IMR-90 (cell line): ENCODE results near the gene PCSK5. TPM values are rescaled to one million over a fixed set of nuclear protein-coding genes. Genes with fewer than 3 reads are reported as not detected.

Source experiments
- ATAC-seq: fragments of 200-7000 bp; cut with Tn5 transposase; 2 replicates; pipeline ENCODE4 v1.9.1; 2020; ENCODE audit warnings: low read depth, mild to moderate bottlenecking, moderate library complexity
- BruUV-seq: library from RNA; stranded (reverse); fragments of 400-500 nt; replicated peaks from 2 replicates; lab custom pipeline; 2021; lab: Mats Ljungman, UMichigan
- CTCF ChIA-PET: fragments of 300-600 bp; formaldehyde crosslinking; extraction: SDS; loops from one replicate; lab custom pipeline; 2021; ENCODE audit warnings: antibody characterized with exemption; lab: Yijun Ruan, JAX
- POLR2A ChIA-PET: fragments of 300-600 bp; sonication (Branson Sonifier 250); formaldehyde crosslinking; loops from one replicate; lab custom pipeline; 2022; ENCODE audit warnings: antibody characterized with exemption; ENCODE audit not compliant: unreplicated experiment; lab: Charles Lee
- DNase-seq: peaks from one replicate; pipeline ENCODE4 v3.0.0; 2013
- H2AFZ ChIP-seq: replicated peaks from 2 replicates; pipeline ENCODE3; 2013; ENCODE audit warnings: low read length, mild to moderate bottlenecking; ENCODE audit not compliant: poor library complexity
- H2AK5ac ChIP-seq: 2 replicates; pipeline ENCODE4 v1.6.1; 2013; ENCODE audit warnings: low read depth, low read length, inconsistent platforms
- H2AK9ac ChIP-seq: replicated peaks from 2 replicates; pipeline ENCODE3; 2013; ENCODE audit warnings: mild to moderate bottlenecking, low read depth, low read length, moderate library complexity; ENCODE audit not compliant: poor library complexity
- H2BK120ac ChIP-seq: 2 replicates; pipeline ENCODE4 v1.6.1; 2013; ENCODE audit warnings: low read depth, low read length, inconsistent platforms
- H2BK15ac ChIP-seq: 3 replicates; pipeline ENCODE4 v1.6.1; 2013; ENCODE audit warnings: low read depth, low read length, inconsistent platforms
- H2BK20ac ChIP-seq: 2 replicates; pipeline ENCODE4 v1.6.1; 2013; ENCODE audit warnings: low read depth, mild to moderate bottlenecking, inconsistent platforms, low read length, moderate library complexity
- H2BK5ac ChIP-seq: 2 replicates; pipeline ENCODE4 v1.6.1; 2013; ENCODE audit warnings: mild to moderate bottlenecking, low read depth, low read length, inconsistent platforms; ENCODE audit not compliant: poor library complexity, severe bottlenecking
- H3K14ac ChIP-seq: replicated peaks from 2 replicates; pipeline ENCODE4 v1.6.1; 2013; ENCODE audit warnings: low read depth, low read length, inconsistent platforms
- H3K18ac ChIP-seq: 2 replicates; pipeline ENCODE4 v1.6.1; 2013; ENCODE audit warnings: low read depth, low read length, control low read depth
- H3K23ac ChIP-seq: 2 replicates; pipeline ENCODE4 v1.6.1; 2013; ENCODE audit warnings: low read depth, low read length, inconsistent platforms
- H3K27ac ChIP-seq: 2 replicates; pipeline ENCODE4 v1.5.1; 2013; ENCODE audit warnings: mild to moderate bottlenecking, control low read depth, low read length; ENCODE audit not compliant: insufficient read depth
- H3K27me3 ChIP-seq: 2 replicates; pipeline ENCODE4 v1.6.1; 2013; ENCODE audit warnings: low read length; ENCODE audit not compliant: control insufficient read depth, insufficient read depth
- H3K36me3 ChIP-seq: 2 replicates; pipeline ENCODE4 v1.6.1; 2013; ENCODE audit warnings: low read length, mixed read lengths; ENCODE audit not compliant: control insufficient read depth, insufficient read depth
- H3K4ac ChIP-seq: 2 replicates; pipeline ENCODE4 v1.6.1; 2013; ENCODE audit warnings: low read depth, low read length, inconsistent platforms
- H3K4me1 ChIP-seq: 2 replicates; pipeline ENCODE4 v1.6.1; 2013; ENCODE audit warnings: low read length, mixed read lengths; ENCODE audit not compliant: control insufficient read depth, insufficient read depth
- H3K4me2 ChIP-seq: 2 replicates; pipeline ENCODE4 v1.6.1; 2013; ENCODE audit warnings: low read depth, mild to moderate bottlenecking, control low read depth, low read length, moderate library complexity
- H3K4me3 ChIP-seq: 2 replicates; pipeline ENCODE4 v1.5.1; 2013; ENCODE audit warnings: low read depth, mild to moderate bottlenecking, control low read depth, low read length, moderate library complexity; ENCODE audit not compliant: insufficient read depth
- H3K56ac ChIP-seq: 2 replicates; pipeline ENCODE4 v1.6.1; 2013; ENCODE audit warnings: low read length, inconsistent platforms; ENCODE audit not compliant: insufficient read depth; ENCODE audit errors: extremely low read depth
- H3K79me1 ChIP-seq, 2 experiments: 2 replicates each; pipeline ENCODE4 v1.6.1; 2013; ENCODE audit warnings: low read length in 2 of 2, inconsistent platforms in 1 of 2, low read depth in 1 of 2
- H3K9ac ChIP-seq: 2 replicates; pipeline ENCODE4 v1.6.1; 2013; ENCODE audit warnings: low read depth, low read length, control low read depth
- H3K9me1 ChIP-seq: 2 replicates; pipeline ENCODE4 v1.6.1; 2013; ENCODE audit warnings: low read length, inconsistent platforms; ENCODE audit not compliant: insufficient read depth
- H3K9me3 ChIP-seq: 2 replicates; pipeline ENCODE4 v1.6.1; 2013; ENCODE audit warnings: low read length; ENCODE audit not compliant: control insufficient read depth, insufficient read depth
- H4K20me1 ChIP-seq: 2 replicates; pipeline ENCODE4 v1.6.1; 2013; ENCODE audit warnings: low read length, inconsistent platforms; ENCODE audit not compliant: insufficient read depth
- H4K5ac ChIP-seq: 2 replicates; pipeline ENCODE4 v1.6.1; 2013; ENCODE audit warnings: mild to moderate bottlenecking, low read depth, low read length, control low read depth
- H4K8ac ChIP-seq, 2 experiments: 2 replicates each; pipeline ENCODE4 v1.6.1; 2013; ENCODE audit warnings: low read depth in 2 of 2, low read length in 2 of 2, control low read depth in 1 of 2, inconsistent platforms in 1 of 2
- H4K91ac ChIP-seq: 2 replicates; pipeline ENCODE4 v1.6.1; 2013; ENCODE audit warnings: low read depth, low read length, inconsistent platforms; ENCODE audit not compliant: insufficient read depth
- BHLHE40 ChIP-seq: fragments of 150-350 bp; IDR thresholded peaks from 2 replicates; pipeline ENCODE4 v1.6.1; 2016; ENCODE audit warnings: mild to moderate bottlenecking, low read depth, low read length
- CHD1 ChIP-seq: IDR thresholded peaks from 2 replicates; pipeline ENCODE4 v1.6.1; 2012; ENCODE audit warnings: low read depth, low read length, improper control_type of control experiment
- CTCF ChIP-seq: conservative IDR thresholded peaks from 2 replicates; pipeline ENCODE4 v1.5.1; 2012; ENCODE audit warnings: mild to moderate bottlenecking, low read depth, low read length, improper control_type of control experiment
- FOS ChIP-seq: fragments of 150-350 bp; IDR thresholded peaks from 2 replicates; pipeline ENCODE4 v1.6.1; 2016; ENCODE audit warnings: low read depth, low read length
- MAFK ChIP-seq: IDR thresholded peaks from 2 replicates; pipeline ENCODE4 v1.6.1; 2012; ENCODE audit warnings: low read depth, low read length, improper control_type of control experiment
- MAZ ChIP-seq: IDR thresholded peaks from 2 replicates; pipeline ENCODE4 v1.6.1; 2012; ENCODE audit warnings: low read depth, mild to moderate bottlenecking, low read length, improper control_type of control experiment, moderate library complexity, borderline replicate concordance
- MXI1 ChIP-seq: IDR thresholded peaks from 2 replicates; pipeline ENCODE4 v1.6.1; 2012; ENCODE audit warnings: low read depth, mild to moderate bottlenecking, low read length, moderate library complexity, borderline replicate concordance
- NFE2L2 ChIP-seq: fragments of 150-350 bp; IDR thresholded peaks from 2 replicates; pipeline ENCODE4 v1.6.1; 2016; ENCODE audit warnings: low read depth, mild to moderate bottlenecking, low read length
- POLR2A ChIP-seq: IDR thresholded peaks from 2 replicates; pipeline ENCODE4 v1.6.1; 2012; ENCODE audit warnings: mild to moderate bottlenecking, low read depth, low read length
- RCOR1 ChIP-seq: IDR thresholded peaks from 2 replicates; pipeline ENCODE4 v1.6.1; 2012; ENCODE audit warnings: mild to moderate bottlenecking, low read length, improper control_type of control experiment; ENCODE audit not compliant: insufficient replicate concordance
- RFX5 ChIP-seq: IDR thresholded peaks from 2 replicates; pipeline ENCODE4 v1.8.0; 2012; ENCODE audit warnings: low read depth, mild to moderate bottlenecking, low read length, moderate library complexity
- SMC3 ChIP-seq: fragments of 150-350 bp; IDR thresholded peaks from 2 replicates; pipeline ENCODE4 v1.6.1; 2016; ENCODE audit warnings: low read depth, mild to moderate bottlenecking, antibody characterized with exemption, low read length, moderate library complexity
- WGBS, 2 experiments: methylation state at CpG; one replicate each; pipeline versions ENCODE4 v1.1.5 to v1.1.7; 2013; ENCODE audit warnings: missing lambda C conversion rate in 2 of 2; ENCODE audit not compliant: insufficient read length in 1 of 2; ENCODE audit errors: extremely low coverage in 2 of 2; 5-methylcytosine and 5-hydroxymethylcytosine counted together
- dilution Hi-C: fragments of 300-500 bp; cut with HindIII; formaldehyde crosslinking; loops from one replicate; pipeline ENCODE4 v1.14.3; 2018; ENCODE audit warnings: low sequenced_read_pairs; ENCODE audit not compliant: unreplicated experiment
- in situ Hi-C: fragments of 300-500 bp; cut with MboI; formaldehyde crosslinking; loops from 3 replicates; pipeline ENCODE4 v1.14.3; 2019; ENCODE audit warnings: low sequenced_read_pairs, inconsistent platforms, mixed read lengths
- intact Hi-C: fragments of 100-400 bp; cut with micrococcal nuclease; formaldehyde crosslinking; loops from 2 replicates; pipeline ENCODE4 v1.10.0; 2022
- polyA plus RNA-seq, 3 experiments: library from polyadenylated mRNA; depleted of rRNA; stranded (reverse); fragments of >200 nt; gene quantifications; 2 replicates each; pipeline ENCODE4 v1.2.3, GENCODE V29; 2012; ENCODE audit warnings: low replicate concordance in 1 of 3
- total RNA-seq: library from RNA; depleted of rRNA; stranded (reverse); fragments of >200 nt; gene quantifications from 2 replicates; pipeline ENCODE4 v1.2.3, GENCODE V29; 2012
- TF ChIP-seq, protein P1 (sequence below): fragments of 150-350 bp; IDR thresholded peaks from 2 replicates; pipeline ENCODE4 v1.6.1; 2016; ENCODE audit warnings: low read depth, mild to moderate bottlenecking, low read length, moderate library complexity, borderline replicate concordance
- TF ChIP-seq, protein P2 (sequence below): fragments of 150-350 bp; IDR thresholded peaks from 2 replicates; pipeline ENCODE4 v1.6.1; 2017; ENCODE audit warnings: mild to moderate bottlenecking, antibody characterized with exemption, low read length, low read depth

The PCSK5 gene
- total and polyA plus RNA-seq, 2 of the 4 experiments (the other 2 are of a cell fraction), result 1.5 to 3.0 TPM

DNA sequence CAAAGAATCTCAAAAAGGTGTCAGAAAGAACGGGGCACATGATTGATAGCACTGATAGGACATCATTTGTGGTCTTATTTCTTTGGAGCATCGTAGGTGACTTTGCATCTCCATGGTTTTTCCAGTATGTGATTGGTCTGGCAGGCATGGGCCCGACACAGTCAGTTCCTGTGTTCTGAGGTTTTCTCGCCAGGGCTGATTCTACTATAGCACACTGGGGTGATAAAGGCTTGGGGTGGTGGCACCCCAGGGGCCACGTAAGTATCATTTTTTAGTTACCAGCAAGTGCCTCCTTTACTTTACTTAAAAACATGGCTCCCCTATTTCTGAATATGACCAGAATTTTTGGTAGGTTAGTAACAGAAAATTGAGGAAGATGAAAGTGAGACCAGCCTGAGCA is 301.0 kb downstream of the PCSK5 start:
- H3K14ac ChIP-seq, result no peak overlapping the region
- no peak overlapping the region for H2BK120ac ChIP-seq
- H3K27ac ChIP-seq, result no peak overlapping the region
- H2AFZ ChIP-seq, result no peak overlapping the region
- peaks cover 2% of the 10 kb centered on the region; the same call in 1 of the 2 replicates for H3K4me1 ChIP-seq
- H2AK9ac ChIP-seq, result no peak overlapping the region
- no peak for DNase-seq
- no TSS peak for BruUV-seq
- H3K4ac ChIP-seq, result no peak overlapping the region
- no peak overlapping the region for H2BK5ac ChIP-seq
- H2BK15ac ChIP-seq, result no peak overlapping the region
- dilution Hi-C loops (no loop called here), intact Hi-C loops (no loop called here), in situ Hi-C loops (no loop called here)
- ChIA-PET POLR2A (no interaction called here), CTCF (no interaction called here)
- no peak overlapping the region for H3K18ac ChIP-seq
- H4K5ac ChIP-seq, result no peak overlapping the region
- no peak overlapping the region for H3K9ac ChIP-seq
- H4K8ac ChIP-seq, result no peak overlapping the region
- H3K4me2 ChIP-seq, result no peak overlapping the region
- no peaks in the 10 kb centered on the region for H4K20me1 ChIP-seq
- no peaks in the 10 kb centered on the region for H3K79me1 ChIP-seq
- H2BK20ac ChIP-seq, result no peak overlapping the region
- H3K23ac ChIP-seq, result no peak overlapping the region
- H2AK5ac ChIP-seq, result no peak overlapping the region
- no peaks in the 10 kb centered on the region for H3K9me3 ChIP-seq
- no peaks in the 10 kb centered on the region; the same call in 1 of the 2 replicates for H3K36me3 ChIP-seq
- H3K27me3 ChIP-seq, result no peaks in the 10 kb centered on the region
- H3K56ac ChIP-seq, result no peak overlapping the region
- WGBS, 2 experiments, result no CpG with 5 or more reads among the region's 5 CpGs
- ATAC-seq, result no peak
- no peak overlapping the region for H3K4me3 ChIP-seq
- TF ChIP-seq MAZ (no peak), NFE2L2 (no peak), MXI1 (no peak), CHD1 (no peak), POLR2A (no peak), BHLHE40 (no peak), CTCF (no peak), FOS (no peak), MAFK (no peak), RCOR1 (no peak), SMC3 (no peak), RFX5 (no peak)
- TF ChIP-seq, protein P1, sequence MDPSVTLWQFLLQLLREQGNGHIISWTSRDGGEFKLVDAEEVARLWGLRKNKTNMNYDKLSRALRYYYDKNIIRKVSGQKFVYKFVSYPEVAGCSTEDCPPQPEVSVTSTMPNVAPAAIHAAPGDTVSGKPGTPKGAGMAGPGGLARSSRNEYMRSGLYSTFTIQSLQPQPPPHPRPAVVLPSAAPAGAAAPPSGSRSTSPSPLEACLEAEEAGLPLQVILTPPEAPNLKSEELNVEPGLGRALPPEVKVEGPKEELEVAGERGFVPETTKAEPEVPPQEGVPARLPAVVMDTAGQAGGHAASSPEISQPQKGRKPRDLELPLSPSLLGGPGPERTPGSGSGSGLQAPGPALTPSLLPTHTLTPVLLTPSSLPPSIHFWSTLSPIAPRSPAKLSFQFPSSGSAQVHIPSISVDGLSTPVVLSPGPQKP, result no peak
- TF ChIP-seq, protein P2, sequence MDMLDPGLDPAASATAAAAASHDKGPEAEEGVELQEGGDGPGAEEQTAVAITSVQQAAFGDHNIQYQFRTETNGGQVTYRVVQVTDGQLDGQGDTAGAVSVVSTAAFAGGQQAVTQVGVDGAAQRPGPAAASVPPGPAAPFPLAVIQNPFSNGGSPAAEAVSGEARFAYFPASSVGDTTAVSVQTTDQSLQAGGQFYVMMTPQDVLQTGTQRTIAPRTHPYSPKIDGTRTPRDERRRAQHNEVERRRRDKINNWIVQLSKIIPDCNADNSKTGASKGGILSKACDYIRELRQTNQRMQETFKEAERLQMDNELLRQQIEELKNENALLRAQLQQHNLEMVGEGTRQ, result no peak
- H4K91ac ChIP-seq, result no peak overlapping the region
- H3K9me1 ChIP-seq, result peaks cover under 1% of the 10 kb centered on the region; the same call in 1 of the 2 replicates
